Stimulated activated naive CD8-positive, alpha-beta T cell treated with anti-CD3 and anti-CD28 coated beads, Interleukin-15, amount 100 ng/mL, for 72 hours (primary cell): ENCODE data around the gene SCAPER.
"Not testable (repeated sequence)": the region's sequence is repeated elsewhere in the genome, so short reads cannot be mapped to it uniquely, and the experiment has no call there.

ENCODE experiments used
- ATAC-seq: fragments of 150-1000 bp; cut with Tn5 transposase; 2 replicates; pipeline ENCODE4 v1.10.0; 2021; ENCODE audit warnings: mild to moderate bottlenecking, moderate library complexity
- DNase-seq, 2 donors: peaks; one replicate each; pipeline ENCODE4 v3.0.0; 2021 to 2022
- H3K27ac Mint-ChIP-seq, 2 donors: one replicate each; pipeline ENCODE4 v1.8.0; 2022; ENCODE audit warnings: mild to moderate bottlenecking in 2 of 2, mixed read lengths in 2 of 2, moderate library complexity in 2 of 2
- H3K27me3 Mint-ChIP-seq: one replicate; pipeline ENCODE4 v1.8.0; 2022; ENCODE audit warnings: mixed read lengths
- H3K4me1 Mint-ChIP-seq: one replicate; pipeline ENCODE4 v1.8.0; 2022; ENCODE audit warnings: mild to moderate bottlenecking, mixed read lengths
- H3K4me3 Mint-ChIP-seq, 2 donors: one replicate each; pipeline ENCODE4 v1.8.0; 2022; ENCODE audit warnings: mild to moderate bottlenecking in 2 of 2, mixed read lengths in 2 of 2, moderate library complexity in 1 of 2
- H3K9me3 Mint-ChIP-seq, 2 donors: one replicate each; pipeline ENCODE4 v1.8.0; 2022; ENCODE audit warnings: mixed read lengths in 2 of 2

The SCAPER gene

DNA sequence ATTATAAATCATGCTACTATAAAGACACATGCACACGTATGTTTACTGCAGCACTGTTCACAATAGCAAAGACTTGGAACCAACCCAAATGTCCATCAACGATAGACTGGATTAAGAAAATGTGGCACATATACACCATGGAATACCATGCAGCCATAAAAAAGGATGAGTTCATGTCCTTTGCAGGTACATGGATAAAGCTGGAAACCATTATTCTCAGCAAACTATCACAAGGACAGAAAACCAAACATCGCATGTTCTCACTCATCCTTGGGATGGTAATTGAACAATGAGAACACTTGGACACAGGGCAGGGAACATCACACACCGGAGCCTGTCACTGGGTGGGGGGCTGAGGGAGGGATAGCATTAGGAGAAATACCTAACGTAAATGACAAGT is 12.3 kb downstream of the SCAPER start:
- not testable (repeated sequence) for H3K27me3 Mint-ChIP-seq, H3K27ac Mint-ChIP-seq, H3K9me3 Mint-ChIP-seq, ATAC-seq, DNase-seq, H3K4me3 Mint-ChIP-seq
- H3K4me1 Mint-ChIP-seq = peaks cover 55% of the 10 kb centered on the region

DNA sequence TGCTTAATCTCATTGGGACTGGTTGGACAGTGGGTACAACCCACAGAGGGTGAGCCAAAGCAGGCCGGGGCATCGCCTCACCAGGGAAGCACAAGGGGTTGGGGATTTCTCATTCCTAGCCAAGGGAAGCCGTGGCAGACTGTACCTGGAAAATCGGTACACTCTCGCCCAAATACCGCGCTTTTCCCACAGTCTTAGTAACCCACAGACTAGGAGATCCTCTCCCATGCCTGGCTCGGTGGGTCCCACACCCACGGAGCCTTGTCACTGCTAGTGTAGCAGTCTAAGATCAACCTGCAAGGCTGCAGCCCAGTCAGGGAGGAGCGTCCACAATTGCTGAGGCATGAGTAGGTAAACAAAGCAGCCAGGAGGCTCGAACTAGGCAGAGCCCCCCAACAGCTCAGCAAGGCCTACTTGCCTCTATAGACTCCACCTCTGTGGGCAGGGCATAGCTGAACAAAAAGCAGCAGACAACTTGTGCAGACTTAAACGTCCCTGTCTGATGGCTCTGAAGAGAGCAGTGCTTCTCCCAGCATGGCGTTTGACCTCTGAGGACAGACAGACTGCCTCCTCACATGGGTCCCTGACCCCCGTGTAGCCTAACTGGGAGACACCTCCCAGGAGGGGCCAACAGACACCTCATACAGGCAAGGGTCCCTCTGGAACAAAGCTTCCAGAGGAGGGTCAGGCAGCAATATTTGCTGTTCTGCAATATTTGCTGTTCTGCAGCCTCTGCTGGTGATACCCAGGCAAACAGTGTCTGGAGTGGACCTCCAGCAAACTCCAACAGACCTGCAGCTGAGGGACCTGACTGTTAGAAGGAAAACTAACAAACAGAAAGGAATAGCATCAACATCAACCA is 17.6 kb downstream of the SCAPER start:
- H3K4me3 Mint-ChIP-seq, DNase-seq, H3K27me3 Mint-ChIP-seq, ATAC-seq, H3K27ac Mint-ChIP-seq, H3K9me3 Mint-ChIP-seq: not testable (repeated sequence)
- H3K4me1 Mint-ChIP-seq = peaks cover 38% of the 10 kb centered on the region

GRCh38 chr15:76885212-76885611 is 19.9 kb downstream of the SCAPER start:
- no peak overlapping the region for H3K27ac Mint-ChIP-seq

DNA sequence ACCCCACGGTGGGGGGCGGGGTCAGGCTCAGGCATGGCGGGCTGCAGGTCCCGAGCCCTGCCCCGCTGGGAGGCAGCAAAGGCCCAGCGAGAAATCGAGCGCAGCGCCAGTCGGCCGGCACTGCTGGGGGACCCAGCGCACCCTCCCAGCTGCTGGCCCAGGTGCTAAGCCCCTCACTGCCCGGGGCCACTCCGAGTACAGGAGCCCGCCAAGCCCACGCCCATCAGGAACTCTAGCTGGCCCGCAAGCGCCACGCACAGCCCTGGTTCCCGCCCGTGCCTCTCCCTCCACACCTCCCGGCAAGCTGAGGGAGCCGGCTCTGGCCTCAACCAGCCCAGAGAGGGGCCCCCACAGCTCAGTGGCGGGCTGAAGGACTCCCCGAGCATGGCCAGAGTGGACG is 29.2 kb downstream of the SCAPER start:
- H3K4me3 Mint-ChIP-seq = no peak overlapping the region
- ATAC-seq (no peak), DNase-seq (no peak)
- H3K27me3 Mint-ChIP-seq = no peaks in the 10 kb centered on the region
- H3K4me1 Mint-ChIP-seq = peaks cover 27% of the 10 kb centered on the region
- peak overlapping the region in 1 of 2 donors; percentile 84 for H3K27ac Mint-ChIP-seq
- H3K9me3 Mint-ChIP-seq = no peaks in the 10 kb centered on the region

More at GRCh38 chr15:76885212-76885611, 19.9 kb downstream of the SCAPER start:
- ATAC-seq = no peak
- Mint-ChIP-seq H3K9me3 (no peaks in the 10 kb centered on the region), H3K27me3 (no peaks in the 10 kb centered on the region), H3K4me3 (no peak overlapping the region), H3K4me1 (peaks cover 27% of the 10 kb centered on the region)
- DNase-seq = no peak

GRCh38 chr15:76873066-76873465 is 32.1 kb downstream of the SCAPER start:
- ATAC-seq, H3K9me3 Mint-ChIP-seq, DNase-seq, H3K27me3 Mint-ChIP-seq, H3K4me3 Mint-ChIP-seq: not testable (repeated sequence)
- H3K4me1 Mint-ChIP-seq = peaks cover 36% of the 10 kb centered on the region
- H3K27ac Mint-ChIP-seq = peak overlapping the region; percentile 27 to 77

GRCh38 chr15:76871930-76872329 is 33.2 kb downstream of the SCAPER start:
- DNase-seq = no peak
- ATAC-seq = no peak
- H3K9me3 Mint-ChIP-seq = no peaks in the 10 kb centered on the region
- peak overlapping the region in 1 of 2 donors; percentile 89 for H3K27ac Mint-ChIP-seq
- no peaks in the 10 kb centered on the region for H3K27me3 Mint-ChIP-seq
- peak overlapping the region; percentile 2 to 6 for H3K4me3 Mint-ChIP-seq
- H3K4me1 Mint-ChIP-seq = peaks cover 47% of the 10 kb centered on the region

DNA sequence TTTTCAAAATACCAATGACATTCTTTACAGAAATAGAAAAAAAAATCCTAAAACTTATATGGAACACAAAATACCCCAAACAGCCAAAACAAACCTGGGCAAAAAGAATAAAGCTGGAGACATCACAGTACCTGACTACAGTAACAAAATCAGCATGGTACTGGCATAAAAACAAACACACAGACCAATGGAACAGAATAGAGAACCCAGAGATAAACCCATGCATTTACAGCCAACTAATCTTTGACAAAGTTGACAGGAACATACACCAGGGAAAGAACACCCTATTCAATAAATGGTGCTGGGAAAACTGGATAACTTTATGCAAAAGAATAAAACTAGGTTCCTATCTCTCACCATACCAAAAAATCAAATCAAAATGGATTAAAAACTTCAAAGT is 36.4 kb downstream of the SCAPER start:
- no peak overlapping the region for H3K4me3 Mint-ChIP-seq
- ATAC-seq = no peak
- H3K4me1 Mint-ChIP-seq = peaks cover 72% of the 10 kb centered on the region
- H3K27ac Mint-ChIP-seq = no peak overlapping the region
- H3K27me3 Mint-ChIP-seq = no peaks in the 10 kb centered on the region
- DNase-seq = no peak
- H3K9me3 Mint-ChIP-seq = no peaks in the 10 kb centered on the region

DNA sequence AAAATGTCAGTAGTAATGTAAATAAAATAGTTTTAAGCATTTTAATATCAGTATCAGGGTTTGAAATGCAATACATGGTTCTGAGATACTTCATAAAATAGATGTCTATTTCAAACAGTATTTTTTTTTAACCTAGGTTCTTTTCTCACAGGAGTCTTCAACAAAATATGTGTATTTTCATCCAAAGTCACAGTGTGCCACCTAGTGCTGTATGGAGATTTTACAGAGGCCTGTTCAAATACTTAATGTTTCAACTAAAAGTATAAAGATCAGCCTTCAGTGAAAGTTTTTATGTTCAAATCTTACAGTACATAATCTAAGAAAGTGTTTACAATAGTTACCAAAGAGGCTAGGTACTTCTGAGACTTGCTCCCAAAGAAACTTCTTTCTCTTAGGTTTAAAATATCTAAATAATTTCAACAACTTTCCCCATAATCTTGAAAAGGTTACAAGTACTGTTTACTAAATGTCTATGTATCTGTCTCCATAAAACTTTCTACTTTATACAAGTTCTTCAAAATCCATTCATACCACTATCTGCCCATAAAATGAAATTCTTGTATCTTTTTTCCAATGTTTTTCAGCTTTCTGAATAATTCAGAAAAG is 38.3 kb downstream of the SCAPER start:
- ATAC-seq (no peak), DNase-seq (no peak)
- no peaks in the 10 kb centered on the region for H3K27me3 Mint-ChIP-seq
- H3K27ac Mint-ChIP-seq = no peak overlapping the region
- H3K4me3 Mint-ChIP-seq = no peak overlapping the region
- H3K9me3 Mint-ChIP-seq = no peaks in the 10 kb centered on the region
- peaks cover 67% of the 10 kb centered on the region for H3K4me1 Mint-ChIP-seq

- ATAC-seq (no peak), DNase-seq (no peak)
- peaks cover 73% of the 10 kb centered on the region for H3K4me1 Mint-ChIP-seq
- no peaks in the 10 kb centered on the region for H3K27me3 Mint-ChIP-seq
- no peak overlapping the region for H3K4me3 Mint-ChIP-seq
- no peaks in the 10 kb centered on the region for H3K9me3 Mint-ChIP-seq
- H3K27ac Mint-ChIP-seq = peak overlapping the region in 1 of 2 donors; percentile 22
These were observed 39.1 kb downstream of the SCAPER start for GRCh38 chr15:76866008-76866407.

DNA sequence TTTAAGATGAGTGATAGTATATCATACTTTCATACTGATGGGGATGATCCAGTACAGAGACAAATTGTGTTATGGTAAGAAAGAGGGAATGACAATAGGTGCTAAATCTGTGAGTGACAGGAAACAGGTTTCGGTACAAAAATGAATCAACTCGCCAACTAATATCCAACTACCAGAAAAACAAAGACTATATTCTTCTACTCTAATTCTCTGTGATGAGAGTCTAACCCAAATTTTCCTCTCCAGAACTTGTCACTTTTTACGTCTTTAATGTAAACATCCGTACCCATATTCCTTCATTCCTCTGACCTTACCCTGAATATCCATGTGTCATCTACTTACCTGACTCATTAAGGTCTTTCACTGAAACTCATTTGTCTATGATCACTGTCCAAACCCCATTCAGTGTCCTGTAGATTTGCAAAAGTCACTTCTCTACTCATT is 39.6 kb downstream of the SCAPER start:
- ATAC-seq (peak; percentile 89), DNase-seq (no peak)
- H3K27ac Mint-ChIP-seq = no peak overlapping the region
- H3K27me3 Mint-ChIP-seq = no peaks in the 10 kb centered on the region
- no peaks in the 10 kb centered on the region for H3K9me3 Mint-ChIP-seq
- peaks cover 71% of the 10 kb centered on the region for H3K4me1 Mint-ChIP-seq
- no peak overlapping the region for H3K4me3 Mint-ChIP-seq

DNA sequence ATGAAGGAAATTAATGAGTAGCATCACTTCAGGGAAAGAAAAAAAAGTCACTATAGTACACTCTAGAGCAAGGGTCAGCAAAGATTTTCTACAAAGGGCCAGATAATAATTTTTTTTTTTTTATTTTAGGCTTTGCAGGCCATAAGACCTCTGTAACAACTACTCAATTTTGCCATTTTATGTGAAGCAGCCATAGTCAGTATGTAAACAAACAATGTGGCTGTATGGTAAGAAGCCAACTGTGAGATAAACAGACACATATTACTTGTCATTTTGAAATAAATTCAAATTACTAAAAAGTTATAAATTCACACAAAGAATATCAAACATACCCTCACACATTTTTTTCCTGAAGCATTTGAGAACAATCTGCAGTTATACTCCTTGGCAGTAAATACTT is 40.6 kb downstream of the SCAPER start:
- no peak overlapping the region for H3K4me3 Mint-ChIP-seq
- peaks cover 67% of the 10 kb centered on the region for H3K4me1 Mint-ChIP-seq

GRCh38 chr15:76863693-76864092 is 41.4 kb downstream of the SCAPER start:
- no peaks in the 10 kb centered on the region for H3K27me3 Mint-ChIP-seq

More for the DNA sequence above, 40.6 kb downstream of the SCAPER start:
- no peaks in the 10 kb centered on the region for H3K9me3 Mint-ChIP-seq
- H3K27me3 Mint-ChIP-seq = no peaks in the 10 kb centered on the region
- DNase-seq (no peak), ATAC-seq (no peak)
- no peak overlapping the region for H3K27ac Mint-ChIP-seq

DNA sequence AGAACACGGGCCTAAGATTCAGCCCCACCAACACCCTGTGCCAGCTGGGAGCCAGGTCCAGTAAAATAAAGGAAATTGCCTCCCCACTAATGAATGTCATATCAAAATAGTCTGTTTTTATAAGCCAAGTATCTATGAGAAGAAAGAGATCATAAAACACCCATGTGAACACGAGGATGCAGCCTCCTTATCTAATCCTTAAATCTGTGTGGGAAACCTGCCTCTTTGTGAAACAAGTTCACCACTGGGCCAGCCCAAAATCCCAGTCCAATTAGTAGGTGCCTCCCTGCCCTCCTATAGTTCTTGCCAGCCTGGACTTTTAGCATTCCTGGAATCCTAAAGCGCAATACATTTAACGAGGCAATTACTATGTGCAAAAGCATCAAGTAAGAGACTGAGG is 42.0 kb downstream of the SCAPER start:
- no peak for ATAC-seq
- Mint-ChIP-seq H3K27me3 (no peaks in the 10 kb centered on the region), H3K9me3 (no peaks in the 10 kb centered on the region), H3K4me3 (no peak overlapping the region), H3K27ac (no peak overlapping the region), H3K4me1 (peaks cover 53% of the 10 kb centered on the region)
- no peak for DNase-seq

More at GRCh38 chr15:76863693-76864092, 41.4 kb downstream of the SCAPER start:
- DNase-seq (no peak), ATAC-seq (no peak)
- Mint-ChIP-seq H3K4me1 (peaks cover 58% of the 10 kb centered on the region), H3K27ac (no peak overlapping the region), H3K4me3 (no peak overlapping the region), H3K9me3 (no peaks in the 10 kb centered on the region)

GRCh38 chr15:76861815-76862397 is 43.2 kb downstream of the SCAPER start:
- Mint-ChIP-seq H3K4me1 (peaks cover 42% of the 10 kb centered on the region), H3K27ac (no peak overlapping the region), H3K9me3 (no peaks in the 10 kb centered on the region), H3K27me3 (no peaks in the 10 kb centered on the region), H3K4me3 (no peak overlapping the region)
- ATAC-seq = no peak
- DNase-seq = no peak

DNA sequence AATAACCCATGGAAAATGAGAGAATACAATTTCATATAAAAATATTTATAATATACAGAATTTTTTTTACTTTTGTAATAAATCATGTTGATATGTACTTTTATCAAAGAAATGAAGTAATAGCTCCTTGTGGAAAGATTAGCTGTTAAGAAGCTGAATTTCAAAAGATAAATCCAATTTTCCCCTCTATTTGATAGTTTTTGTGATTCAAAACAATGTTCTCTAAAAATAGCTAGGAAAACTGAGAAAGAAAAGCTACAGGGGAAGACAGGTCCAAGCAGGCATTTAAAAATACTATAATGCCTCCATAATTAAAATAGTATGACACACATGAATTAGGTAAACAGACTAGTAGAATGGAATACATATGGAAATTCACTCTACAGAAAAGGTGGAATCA is 44.9 kb downstream of the SCAPER start:
- H3K9me3 Mint-ChIP-seq = peaks cover 6 to 10% of the 10 kb centered on the region in 2 donors
- ATAC-seq = no peak
- no peak overlapping the region for H3K4me3 Mint-ChIP-seq
- no peaks in the 10 kb centered on the region for H3K27me3 Mint-ChIP-seq
- no peak overlapping the region for H3K27ac Mint-ChIP-seq
- no peak for DNase-seq
- peaks cover 29% of the 10 kb centered on the region for H3K4me1 Mint-ChIP-seq

DNA sequence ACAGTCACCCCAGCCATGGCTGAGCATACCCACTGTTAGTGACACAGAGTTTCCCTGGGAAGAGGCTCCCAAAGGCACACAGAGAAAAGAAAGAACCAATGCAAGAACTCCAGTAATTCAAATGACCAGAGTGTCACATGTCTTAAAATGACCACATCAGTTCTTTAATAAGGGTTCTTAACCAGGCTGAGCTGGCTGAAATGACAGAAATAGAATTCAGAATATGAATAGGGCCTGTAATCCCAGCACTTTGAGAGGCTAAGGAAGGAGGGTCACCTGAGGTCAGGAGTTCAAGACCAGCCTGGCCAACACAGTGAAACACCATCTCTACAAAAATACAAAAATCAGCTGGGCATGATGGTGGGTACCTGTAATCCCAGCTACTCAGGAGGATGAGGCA is 54.8 kb downstream of the SCAPER start:
- H3K4me3 Mint-ChIP-seq, DNase-seq, H3K27ac Mint-ChIP-seq, H3K27me3 Mint-ChIP-seq, ATAC-seq: not testable (repeated sequence)
- peaks cover 11% of the 10 kb centered on the region for H3K4me1 Mint-ChIP-seq
- peaks cover 40 to 61% of the 10 kb centered on the region in 2 donors for H3K9me3 Mint-ChIP-seq
